ENCODE measurements around the gene SLC35G2.

- TF ChIP-seq, protein P1, sequence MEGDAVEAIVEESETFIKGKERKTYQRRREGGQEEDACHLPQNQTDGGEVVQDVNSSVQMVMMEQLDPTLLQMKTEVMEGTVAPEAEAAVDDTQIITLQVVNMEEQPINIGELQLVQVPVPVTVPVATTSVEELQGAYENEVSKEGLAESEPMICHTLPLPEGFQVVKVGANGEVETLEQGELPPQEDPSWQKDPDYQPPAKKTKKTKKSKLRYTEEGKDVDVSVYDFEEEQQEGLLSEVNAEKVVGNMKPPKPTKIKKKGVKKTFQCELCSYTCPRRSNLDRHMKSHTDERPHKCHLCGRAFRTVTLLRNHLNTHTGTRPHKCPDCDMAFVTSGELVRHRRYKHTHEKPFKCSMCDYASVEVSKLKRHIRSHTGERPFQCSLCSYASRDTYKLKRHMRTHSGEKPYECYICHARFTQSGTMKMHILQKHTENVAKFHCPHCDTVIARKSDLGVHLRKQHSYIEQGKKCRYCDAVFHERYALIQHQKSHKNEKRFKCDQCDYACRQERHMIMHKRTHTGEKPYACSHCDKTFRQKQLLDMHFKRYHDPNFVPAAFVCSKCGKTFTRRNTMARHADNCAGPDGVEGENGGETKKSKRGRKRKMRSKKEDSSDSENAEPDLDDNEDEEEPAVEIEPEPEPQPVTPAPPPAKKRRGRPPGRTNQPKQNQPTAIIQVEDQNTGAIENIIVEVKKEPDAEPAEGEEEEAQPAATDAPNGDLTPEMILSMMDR (IDR thresholded peaks at IDR 0.05) = no peak
- TF ChIP-seq EP300 (IDR thresholded peaks at IDR 0.05) (no peak), POLR2A (IDR thresholded peaks at IDR 0.05) (no peak), POLR2AphosphoS5 (IDR thresholded peaks at IDR 0.05) (no peak)
These were observed 7.2 kb upstream of the SLC35G2 start for GRCh38 chr3:136811701-136812100.

Data from gastroesophageal sphincter (tissue), 3 donors.